ENCODE results near the gene RAI1.
A peak's percentile ranks its signal among the peaks of the same experiment; 100 is the strongest.

RAI1 gene

GRCh38 chr17:17757391-17757791 lies 76.1 kb downstream of the RAI1 start:
- Histone ChIP-seq H4K20me1 (peaks cover 57 to 81% (median 75%) of the 10 kb centered on the region in 11 experiments; a peak in 21 of 22 replicates), H3K27me3 (no peaks in the 10 kb centered on the region), H3K9ac (peak overlapping the region; percentile 39 to 74 (median 64); a peak in 19 of 22 replicates), H3K9me3 (replicated peaks in 1 of 11) (no peaks in the 10 kb centered on the region), H3K4me1 (peaks cover 59 to 100% (median 95%) of the 10 kb centered on the region in 10 experiments), H3K27ac (peak overlapping the region in 9 of 11 experiments; percentile 44 to 73 (median 63); a peak in 19 of 22 replicates), H3K4me2 (peak overlapping the region; percentile 79 to 96 (median 90)), H3K36me3 (peaks cover 0 to 28% (median 8%) of the 10 kb centered on the region in 11 experiments; a peak in 10 of 22 replicates), H3K4me3 (peak overlapping the region in 6 of 10 experiments; percentile 8 to 47 (median 34); a peak in 9 of 20 replicates)
- no peak for TF ChIP-seq Cebpa-rat (IDR thresholded peaks at IDR 0.05)

GRCh38 chr17:17757956-17758845 lies 76.9 kb downstream of the RAI1 start:
- peak overlapping the region; percentile 79 to 96 (median 90) for H3K4me2 ChIP-seq

GRCh38 chr17:17758941-17759563 lies 77.8 kb downstream of the RAI1 start:
- peaks cover 53 to 100% (median 94%) of the 10 kb centered on the region in 10 experiments for H3K4me1 ChIP-seq
- peak overlapping the region in 9 of 11 experiments; percentile 88 to 96 (median 91); a peak in 15 of 22 replicates for H3K4me2 ChIP-seq

More at GRCh38 chr17:17757956-17758845, 76.9 kb downstream of the RAI1 start:
- Histone ChIP-seq H3K4me3 (peak overlapping the region in 4 of 10 experiments; percentile 23 to 47 (median 36); a peak in 5 of 20 replicates), H3K27me3 (no peaks in the 10 kb centered on the region), H3K9ac (peak overlapping the region in 10 of 11 experiments; percentile 43 to 74 (median 65); a peak in 15 of 22 replicates), H3K27ac (peak overlapping the region in 9 of 11 experiments; percentile 44 to 73 (median 63); a peak in 14 of 22 replicates), H3K36me3 (peaks cover 0 to 28% (median 8%) of the 10 kb centered on the region in 11 experiments; a peak in 10 of 22 replicates), H3K9me3 (replicated peaks in 1 of 11) (no peaks in the 10 kb centered on the region), H4K20me1 (peaks cover 66 to 89% (median 83%) of the 10 kb centered on the region in 11 experiments; a peak in 21 of 22 replicates), H3K4me1 (peaks cover 53 to 100% (median 94%) of the 10 kb centered on the region in 10 experiments)
- TF ChIP-seq Cebpa-rat (IDR thresholded peaks at IDR 0.05), result no peak

GRCh38 chr17:17760350-17760749 lies 79.1 kb downstream of the RAI1 start:
- Histone ChIP-seq H3K36me3 (peaks cover 4 to 27% (median 9%) of the 10 kb centered on the region in 11 experiments; a peak in 12 of 22 replicates), H3K27me3 (no peaks in the 10 kb centered on the region), H3K9me3 (replicated peaks in 1 of 11) (no peaks in the 10 kb centered on the region), H3K27ac (no peak overlapping the region), H3K4me1 (peaks cover 53 to 100% (median 94%) of the 10 kb centered on the region in 10 experiments), H4K20me1 (peaks cover 84 to 100% (median 100%) of the 10 kb centered on the region in 11 experiments; a peak in 21 of 22 replicates), H3K4me2 (peak overlapping the region in 2 of 11 experiments; percentile 2 to 95; a peak in 3 of 22 replicates), H3K9ac (peak overlapping the region in 1 of 11 experiments; percentile 26; a peak in 1 of 22 replicates), H3K4me3 (no peak overlapping the region)
- TF ChIP-seq Cebpa-rat (IDR thresholded peaks at IDR 0.05), result no peak

More at GRCh38 chr17:17758941-17759563, 77.8 kb downstream of the RAI1 start:
- H3K9ac ChIP-seq, result peak overlapping the region in 2 of 11 experiments; percentile 71 to 72; a peak in 2 of 22 replicates
- H3K4me3 ChIP-seq, result no peak overlapping the region
- H3K27me3 ChIP-seq, result no peaks in the 10 kb centered on the region
- H3K27ac ChIP-seq, result peak overlapping the region in 1 of 11 experiments; percentile 73; a peak in 1 of 22 replicates
- H4K20me1 ChIP-seq, result peaks cover 74 to 97% (median 92%) of the 10 kb centered on the region in 11 experiments; a peak in 21 of 22 replicates
- H3K9me3 ChIP-seq (replicated peaks in 1 of 11), result no peaks in the 10 kb centered on the region
- no peak for TF ChIP-seq Cebpa-rat (IDR thresholded peaks at IDR 0.05)
- peaks cover 0 to 28% (median 8%) of the 10 kb centered on the region in 11 experiments; a peak in 10 of 22 replicates for H3K36me3 ChIP-seq

GRCh38 chr17:17760872-17761550 lies 79.8 kb downstream of the RAI1 start:
- 0 out of 22 replicates have a peak overlapping the region, but pooled peaks of 1 of the 11 experiments have one; percentile 1 for H3K27ac ChIP-seq

GRCh38 chr17:17761894-17762743 lies 80.9 kb downstream of the RAI1 start:
- Histone ChIP-seq H3K9ac (peak overlapping the region in 3 of 11 experiments; percentile 4 to 35 (median 29); a peak in 5 of 22 replicates), H3K4me1 (peaks cover 54 to 100% (median 94%) of the 10 kb centered on the region in 10 experiments), H4K20me1 (peaks cover 94 to 100% (median 100%) of the 10 kb centered on the region in 11 experiments; a peak in 21 of 22 replicates), H3K27me3 (no peaks in the 10 kb centered on the region), H3K27ac (no peak overlapping the region), H3K9me3 (replicated peaks in 1 of 11) (no peaks in the 10 kb centered on the region), H3K36me3 (peaks cover 4 to 30% (median 9%) of the 10 kb centered on the region in 11 experiments; a peak in 12 of 22 replicates), H3K4me3 (no peak overlapping the region), H3K4me2 (peak overlapping the region in 9 of 11 experiments; percentile 22 to 89 (median 82); a peak in 16 of 22 replicates)
- TF ChIP-seq Cebpa-rat (IDR thresholded peaks at IDR 0.05), result no peak

More at GRCh38 chr17:17760872-17761550, 79.8 kb downstream of the RAI1 start:
- Histone ChIP-seq H3K9ac (peak overlapping the region in 4 of 11 experiments; percentile 14 to 35 (median 32); a peak in 3 of 22 replicates), H3K4me2 (peak overlapping the region in 7 of 11 experiments; percentile 6 to 86 (median 79); a peak in 9 of 22 replicates), H3K36me3 (peaks cover 4 to 30% (median 9%) of the 10 kb centered on the region in 11 experiments; a peak in 12 of 22 replicates), H3K4me3 (no peak overlapping the region), H3K27me3 (no peaks in the 10 kb centered on the region), H3K4me1 (peaks cover 53 to 100% (median 94%) of the 10 kb centered on the region in 10 experiments), H4K20me1 (peaks cover 90 to 100% (median 100%) of the 10 kb centered on the region in 11 experiments; a peak in 21 of 22 replicates), H3K9me3 (replicated peaks in 1 of 11) (no peaks in the 10 kb centered on the region)
- no peak for TF ChIP-seq Cebpa-rat (IDR thresholded peaks at IDR 0.05)

- no peak for TF ChIP-seq Cebpa-rat (IDR thresholded peaks at IDR 0.05)
- H3K36me3 ChIP-seq, result peaks cover 4 to 30% (median 9%) of the 10 kb centered on the region in 11 experiments; a peak in 12 of 22 replicates
- peaks cover 94 to 100% (median 100%) of the 10 kb centered on the region in 11 experiments; a peak in 21 of 22 replicates for H4K20me1 ChIP-seq
- peaks cover 48 to 100% (median 94%) of the 10 kb centered on the region in 10 experiments for H3K4me1 ChIP-seq
- peak overlapping the region in 3 of 11 experiments; percentile 6 to 41 (median 40); a peak in 4 of 22 replicates for H3K9ac ChIP-seq
- H3K27me3 ChIP-seq, result no peaks in the 10 kb centered on the region
- H3K27ac ChIP-seq, result peak overlapping the region in 2 of 11 experiments; percentile 10 to 22; a peak in 2 of 22 replicates
- no peak overlapping the region for H3K4me3 ChIP-seq
- no peaks in the 10 kb centered on the region for H3K9me3 ChIP-seq (replicated peaks in 1 of 11)
- H3K4me2 ChIP-seq, result peak overlapping the region in 10 of 11 experiments; percentile 22 to 89 (median 80); a peak in 16 of 22 replicates
Measured at GRCh38 chr17:17762744-17763105, 81.5 kb downstream of the RAI1 start.
